OCI-LY7 (cell line): Measurements from ENCODE around the gene TMEM51. TPM values are rescaled to one million over a fixed set of nuclear protein-coding genes. Genes with fewer than 3 reads are reported as not detected.

Experiments
- BruUV-seq: library from RNA; stranded (reverse); fragments of 400-500 nt; replicated peaks from 2 replicates; lab custom pipeline; 2021; lab: Mats Ljungman, UMichigan
- CTCF ChIA-PET: fragments of 300-600 bp; sonication (Branson Sonifier 250); formaldehyde crosslinking; loops from one replicate; lab custom pipeline; 2022; ENCODE audit warnings: antibody characterized with exemption; ENCODE audit not compliant: unreplicated experiment; lab: Charles Lee
- POLR2A ChIA-PET: fragments of 300-600 bp; sonication (Branson Sonifier 250); formaldehyde crosslinking; loops from one replicate; lab custom pipeline; 2022; ENCODE audit warnings: antibody characterized with exemption; lab: Charles Lee
- DNase-seq: peaks from one replicate; pipeline ENCODE4 v3.0.0-alpha.2; 2015; ENCODE audit warnings: low spot score
- H2AFZ ChIP-seq: fragments of 200-600 bp; sonication (generic), shearing (Covaris generic); 2 replicates; pipeline ENCODE4 v1.6.1; 2014; ENCODE audit warnings: mild to moderate bottlenecking, antibody characterized with exemption, low read length, moderate library complexity
- H3K27ac ChIP-seq: fragments of 200-600 bp; sonication (generic); 2 replicates; pipeline ENCODE4 v1.5.1; 2014; ENCODE audit warnings: mixed run types, low read depth, mild to moderate bottlenecking, moderate library complexity, low read length, inconsistent platforms; ENCODE audit not compliant: poor library complexity, severe bottlenecking
- H3K36me3 ChIP-seq: fragments of 200-600 bp; sonication (generic); 2 replicates; pipeline ENCODE4 v1.6.1; 2014; ENCODE audit warnings: mild to moderate bottlenecking, antibody characterized with exemption, low read length, moderate library complexity, mixed read lengths; ENCODE audit not compliant: insufficient read depth
- H3K4me1 ChIP-seq: fragments of 200-600 bp; sonication (generic); 2 replicates; pipeline ENCODE4 v1.5.1; 2014; ENCODE audit warnings: mild to moderate bottlenecking, low read length; ENCODE audit not compliant: insufficient read depth, poor library complexity, severe bottlenecking
- H3K4me2 ChIP-seq: fragments of 200-600 bp; sonication (generic); 2 replicates; pipeline ENCODE4 v1.6.1; 2014; ENCODE audit warnings: mild to moderate bottlenecking, low read length
- H3K4me3 ChIP-seq: fragments of 200-600 bp; sonication (generic); 2 replicates; pipeline ENCODE4 v1.5.1; 2014; ENCODE audit warnings: mild to moderate bottlenecking, low read depth, low read length; ENCODE audit not compliant: poor library complexity, severe bottlenecking
- H3K79me2 ChIP-seq: fragments of 200-600 bp; sonication (generic); 2 replicates; pipeline ENCODE4 v1.6.1; 2016; ENCODE audit warnings: low read depth, mild to moderate bottlenecking, low read length, moderate library complexity, mixed read lengths; ENCODE audit not compliant: insufficient read depth
- H3K9me2 ChIP-seq: fragments of 200-600 bp; sonication (generic); 2 replicates; pipeline ENCODE4 v1.6.1; 2016; ENCODE audit warnings: mild to moderate bottlenecking, low read length, mixed read lengths; ENCODE audit not compliant: insufficient read depth
- H3K9me3 ChIP-seq: fragments of 200-600 bp; sonication (generic); 2 replicates; pipeline ENCODE4 v1.6.1; 2014; ENCODE audit warnings: mild to moderate bottlenecking, mixed run types, low read length, mixed read lengths
- H4K20me1 ChIP-seq: fragments of 200-600 bp; sonication (generic); 2 replicates; pipeline ENCODE4 v1.6.1; 2014; ENCODE audit warnings: mild to moderate bottlenecking, antibody characterized with exemption, low read length, moderate library complexity, mixed read lengths; ENCODE audit not compliant: insufficient read depth
- EZH2phosphoT487 ChIP-seq: fragments of 200-600 bp; sonication (generic); IDR thresholded peaks from 2 replicates; pipeline ENCODE4 v1.6.1; 2018; ENCODE audit warnings: low read depth, borderline replicate concordance, mild to moderate bottlenecking, mixed run types, antibody characterized with exemption, low read length, moderate library complexity, mixed read lengths
- intact Hi-C: fragments of 100-400 bp; cut with micrococcal nuclease; formaldehyde crosslinking; loops from one replicate; pipeline ENCODE4 v1.10.0; 2022; ENCODE audit not compliant: unreplicated experiment
- total RNA-seq, 2 experiments: library from RNA; depleted of rRNA in 1 of 2; stranded (reverse); fragments of >200 nt in 1 of 2; shearing (Covaris generic) in 1 of 2; gene quantifications; 2 replicates each; pipeline ENCODE4 v1.2.3, GENCODE V29; 2014 to 2022
- TF ChIP-seq, protein P1 (sequence below): fragments of 200-600 bp; sonication (generic); conservative IDR thresholded peaks from 2 replicates; pipeline ENCODE4 v1.5.1; 2014; ENCODE audit warnings: mild to moderate bottlenecking, antibody characterized with exemption, low read length, moderate library complexity, mixed read lengths

The TMEM51 gene
- total RNA-seq, 2 experiments from 2014 or later: not detected

DNA sequence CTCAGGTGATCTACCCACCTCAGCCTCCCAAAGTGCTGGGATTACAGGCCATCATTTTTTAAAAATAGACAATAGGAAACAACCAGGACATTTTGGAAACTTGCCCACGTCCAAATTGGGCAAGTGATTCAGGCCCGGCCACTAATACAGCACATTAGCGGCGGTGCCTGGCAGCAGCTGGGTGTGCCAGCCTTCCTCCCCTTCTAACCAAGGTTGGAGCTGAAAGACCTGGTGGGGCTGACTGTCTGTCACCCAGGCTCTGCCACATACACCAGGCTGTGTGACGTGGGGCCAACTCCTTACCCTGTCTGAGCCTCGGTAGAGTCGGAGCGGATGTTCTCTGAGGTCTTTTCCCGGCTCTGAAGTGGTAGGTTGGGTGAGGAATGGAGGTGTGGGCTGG, 29.6 kb upstream of the TMEM51 start:
- no peaks in the 10 kb centered on the region for H3K9me2 ChIP-seq
- no peak for DNase-seq
- BruUV-seq: no TSS peak
- H3K27ac ChIP-seq: no peak overlapping the region
- no peak overlapping the region for H3K4me3 ChIP-seq
- no peak for TF ChIP-seq EZH2phosphoT487
- TF ChIP-seq, protein P1, sequence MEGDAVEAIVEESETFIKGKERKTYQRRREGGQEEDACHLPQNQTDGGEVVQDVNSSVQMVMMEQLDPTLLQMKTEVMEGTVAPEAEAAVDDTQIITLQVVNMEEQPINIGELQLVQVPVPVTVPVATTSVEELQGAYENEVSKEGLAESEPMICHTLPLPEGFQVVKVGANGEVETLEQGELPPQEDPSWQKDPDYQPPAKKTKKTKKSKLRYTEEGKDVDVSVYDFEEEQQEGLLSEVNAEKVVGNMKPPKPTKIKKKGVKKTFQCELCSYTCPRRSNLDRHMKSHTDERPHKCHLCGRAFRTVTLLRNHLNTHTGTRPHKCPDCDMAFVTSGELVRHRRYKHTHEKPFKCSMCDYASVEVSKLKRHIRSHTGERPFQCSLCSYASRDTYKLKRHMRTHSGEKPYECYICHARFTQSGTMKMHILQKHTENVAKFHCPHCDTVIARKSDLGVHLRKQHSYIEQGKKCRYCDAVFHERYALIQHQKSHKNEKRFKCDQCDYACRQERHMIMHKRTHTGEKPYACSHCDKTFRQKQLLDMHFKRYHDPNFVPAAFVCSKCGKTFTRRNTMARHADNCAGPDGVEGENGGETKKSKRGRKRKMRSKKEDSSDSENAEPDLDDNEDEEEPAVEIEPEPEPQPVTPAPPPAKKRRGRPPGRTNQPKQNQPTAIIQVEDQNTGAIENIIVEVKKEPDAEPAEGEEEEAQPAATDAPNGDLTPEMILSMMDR: no peak
- no peaks in the 10 kb centered on the region for H3K9me3 ChIP-seq
- intact Hi-C loops: no loop called here
- CTCF ChIA-PET: no interaction called here
- H3K36me3 ChIP-seq: no peaks in the 10 kb centered on the region
- H3K4me1 ChIP-seq: no peaks in the 10 kb centered on the region
- no peak overlapping the region for H2AFZ ChIP-seq
- POLR2A ChIA-PET: no interaction called here
- H3K79me2 ChIP-seq: no peaks in the 10 kb centered on the region
- no peak overlapping the region for H3K4me2 ChIP-seq
- H4K20me1 ChIP-seq: no peaks in the 10 kb centered on the region

DNA sequence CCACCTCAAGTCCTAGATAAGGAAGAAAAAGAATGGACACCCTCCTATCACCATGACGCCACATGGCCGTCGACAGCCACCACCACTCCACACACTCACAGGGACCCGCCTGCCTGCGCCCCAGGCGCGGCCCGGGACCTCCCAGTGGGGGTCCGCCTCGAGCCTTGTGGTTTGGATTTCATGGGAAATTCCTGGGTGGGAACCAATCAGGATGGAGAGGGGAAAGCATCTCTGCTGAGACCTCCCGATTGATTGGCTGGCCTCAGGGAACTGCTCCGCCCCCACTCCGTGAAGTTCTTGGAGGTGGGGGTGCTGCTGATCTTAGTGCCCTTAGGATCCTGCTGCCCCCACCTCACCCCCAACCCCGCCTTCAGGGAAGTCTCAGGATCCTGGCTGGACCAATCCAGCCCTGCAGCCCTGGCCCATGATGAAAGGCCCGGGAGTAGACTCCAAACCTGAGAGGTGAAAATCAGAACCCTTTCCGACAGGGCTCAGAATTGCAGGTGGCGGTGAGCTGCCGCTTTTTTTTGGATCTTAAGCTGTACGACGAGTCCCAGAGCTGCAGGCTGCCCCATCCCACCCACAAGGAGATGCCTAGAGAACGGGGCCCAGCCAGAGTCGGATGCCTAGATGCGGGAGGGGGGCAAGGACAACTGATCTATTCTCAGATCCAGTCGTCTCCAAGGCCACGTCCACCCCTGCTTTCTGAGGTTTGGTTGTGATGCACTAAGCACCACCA, 29.0 kb upstream of the TMEM51 start:
- H3K4me3 ChIP-seq: no peak overlapping the region
- TF ChIP-seq EZH2phosphoT487: no peak
- TF ChIP-seq, protein P1: no peak
- ChIA-PET CTCF (no interaction called here), POLR2A (interaction anchor here (0.6 kb wide), 1 partner anchor 93 kb away, joined by 3 read pairs; no protein-coding TSS in a partner anchor)
- H3K9me3 ChIP-seq: no peaks in the 10 kb centered on the region
- no peaks in the 10 kb centered on the region for H3K9me2 ChIP-seq
- H4K20me1 ChIP-seq: no peaks in the 10 kb centered on the region
- no peak overlapping the region for H3K4me2 ChIP-seq
- H3K36me3 ChIP-seq: no peaks in the 10 kb centered on the region
- no TSS peak for BruUV-seq
- DNase-seq: no peak
- H3K4me1 ChIP-seq: no peaks in the 10 kb centered on the region
- intact Hi-C loops: no loop called here
- H3K79me2 ChIP-seq: no peaks in the 10 kb centered on the region
- H3K27ac ChIP-seq: no peak overlapping the region
- no peak overlapping the region for H2AFZ ChIP-seq

DNA sequence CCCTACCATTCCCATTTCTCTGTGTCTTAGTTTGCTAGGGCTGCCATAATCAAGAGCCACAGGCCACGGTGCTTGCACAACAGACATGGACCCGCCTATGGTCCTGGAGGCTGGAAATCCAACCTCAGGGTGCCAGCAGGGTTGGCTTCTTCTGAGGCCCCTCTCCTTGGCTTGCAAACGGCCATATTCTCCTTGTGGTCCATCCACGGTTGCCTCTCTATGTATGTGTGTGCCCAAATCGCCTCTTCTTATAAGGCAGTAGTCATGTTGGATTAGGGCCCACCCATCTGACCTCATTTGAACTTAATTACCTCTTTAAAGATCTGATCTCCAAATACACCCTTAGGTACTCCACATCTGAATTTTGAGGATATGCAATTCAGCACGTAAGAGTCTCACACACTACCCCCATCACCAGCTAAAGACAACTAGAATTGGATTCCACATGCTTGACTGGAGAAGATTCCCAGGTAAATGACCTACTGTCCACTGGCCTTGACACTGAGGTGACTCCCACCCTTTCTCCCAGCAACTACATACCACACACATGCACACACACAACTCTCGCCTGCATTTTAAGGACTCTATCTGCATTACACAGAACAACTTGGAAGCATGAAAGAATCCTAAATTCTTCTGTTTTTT, 28.3 kb upstream of the TMEM51 start:
- intact Hi-C loops: no loop called here
- no peak overlapping the region for H3K4me2 ChIP-seq
- H2AFZ ChIP-seq: no peak overlapping the region
- CTCF ChIA-PET: no interaction called here
- DNase-seq: no peak
- H3K27ac ChIP-seq: no peak overlapping the region
- H4K20me1 ChIP-seq: no peaks in the 10 kb centered on the region
- H3K36me3 ChIP-seq: no peaks in the 10 kb centered on the region
- no TSS peak for BruUV-seq
- no peak for TF ChIP-seq EZH2phosphoT487
- TF ChIP-seq, protein P1: no peak
- H3K79me2 ChIP-seq: no peaks in the 10 kb centered on the region
- no peak overlapping the region for H3K4me3 ChIP-seq
- no peaks in the 10 kb centered on the region for H3K4me1 ChIP-seq
- no peaks in the 10 kb centered on the region for H3K9me3 ChIP-seq
- no peaks in the 10 kb centered on the region for H3K9me2 ChIP-seq
- POLR2A ChIA-PET: interaction anchor here (0.5 to 0.6 kb wide), 2 partner anchors 42 to 92 kb away, joined by 3 to 5 read pairs; no protein-coding TSS in a partner anchor
